Measurements from ENCODE around the gene ATAD3C. TPM values are rescaled to one million over a fixed set of nuclear protein-coding genes. Genes with fewer than 3 reads are reported as not detected.
"Not testable (repeated sequence)": the region's sequence is repeated elsewhere in the genome, so short reads cannot be mapped to it uniquely, and the experiment has no call there.

Gene ATAD3C
- total and polyA plus RNA-seq, 12 donors: 0.11 to 2.2 (median 0.78) TPM

GRCh38 chr1:1479547-1480487 lies 30.3 kb downstream of the ATAD3C start:
- DNase-seq (no peak), ATAC-seq (peak in 1 of 8 donors; percentile 12)
- intact Hi-C loops (cut with DNase I): no loop called here
- H3K4me1 ChIP-seq: no peaks in the 10 kb centered on the region
- WGBS, 2 donors: 95 to 96% methylated on average over 42 of the region's 42 CpGs
- no peak overlapping the region for H3K27ac ChIP-seq
- H3K27me3 ChIP-seq: no peaks in the 10 kb centered on the region
- H3K4me3 ChIP-seq: no peak overlapping the region
- H3K36me3 ChIP-seq: peaks cover 0 to 70% (median 39%) of the 10 kb centered on the region in 9 donors
- no peak for TF ChIP-seq CTCF (IDR thresholded peaks at IDR 0.05)
- H3K9me3 ChIP-seq: no peaks in the 10 kb centered on the region

GRCh38 chr1:1480488-1480867 lies 31.0 kb downstream of the ATAD3C start:
- WGBS, 2 donors: 96% methylated on average over 16 of the region's 16 CpGs

GRCh38 chr1:1481811-1482210 lies 32.3 kb downstream of the ATAD3C start:
- peaks cover 0 to 84% (median 52%) of the 10 kb centered on the region in 9 donors for H3K36me3 ChIP-seq
- not testable (repeated sequence) for H3K9me3 ChIP-seq, DNase-seq

More at GRCh38 chr1:1480488-1480867, 31.0 kb downstream of the ATAD3C start:
- DNase-seq; H3K9me3 ChIP-seq; H3K4me1 ChIP-seq; intact Hi-C loops (cut with DNase I); H3K27ac ChIP-seq; H3K4me3 ChIP-seq; H3K27me3 ChIP-seq; ATAC-seq: not testable (repeated sequence)
- H3K36me3 ChIP-seq: peaks cover 0 to 76% (median 45%) of the 10 kb centered on the region in 9 donors

GRCh38 chr1:1482856-1483255 lies 33.4 kb downstream of the ATAD3C start:
- no peaks in the 10 kb centered on the region for H3K9me3 ChIP-seq
- no peak for TF ChIP-seq CTCF (IDR thresholded peaks at IDR 0.05)
- H3K27me3 ChIP-seq: no peaks in the 10 kb centered on the region
- H3K36me3 ChIP-seq: peaks cover 0 to 86% (median 54%) of the 10 kb centered on the region in 9 donors
- no peak for ATAC-seq
- H3K4me3 ChIP-seq: no peak overlapping the region
- no peak for DNase-seq
- WGBS, 2 donors: 95 to 97% methylated on average over 14 of the region's 14 CpGs
- intact Hi-C loops (cut with DNase I): no loop called here
- H3K4me1 ChIP-seq: no peaks in the 10 kb centered on the region
- no peak overlapping the region for H3K27ac ChIP-seq

More at GRCh38 chr1:1481811-1482210, 32.3 kb downstream of the ATAD3C start:
- ATAC-seq; H3K4me1 ChIP-seq; intact Hi-C loops (cut with DNase I); H3K27ac ChIP-seq; H3K4me3 ChIP-seq; H3K27me3 ChIP-seq: not testable (repeated sequence)
- 98% methylated on average over 24 to 30 of the region's 30 CpGs for WGBS, 2 donors

GRCh38 chr1:1483714-1484113 lies 34.2 kb downstream of the ATAD3C start:
- H3K36me3 ChIP-seq: peaks cover 0 to 88% (median 56%) of the 10 kb centered on the region in 9 donors
- H3K27ac ChIP-seq: no peak overlapping the region
- WGBS, 2 donors: 94 to 97% methylated on average over 16 of the region's 16 CpGs
- ATAC-seq: no peak
- H3K4me1 ChIP-seq: no peaks in the 10 kb centered on the region
- H3K9me3 ChIP-seq: no peaks in the 10 kb centered on the region
- H3K4me3 ChIP-seq: no peak overlapping the region
- intact Hi-C loops (cut with DNase I): no loop called here
- H3K27me3 ChIP-seq: no peaks in the 10 kb centered on the region
- no peak for DNase-seq
- TF ChIP-seq CTCF (IDR thresholded peaks at IDR 0.05): no peak

- H3K27ac ChIP-seq; H3K4me1 ChIP-seq; H3K9me3 ChIP-seq; intact Hi-C loops (cut with DNase I); ATAC-seq; H3K27me3 ChIP-seq; H3K4me3 ChIP-seq; DNase-seq: not testable (repeated sequence)
- WGBS, 2 donors: 94 to 95% methylated on average over 36 to 40 of the region's 46 CpGs
- H3K36me3 ChIP-seq: peaks cover 0 to 91% (median 55%) of the 10 kb centered on the region in 9 donors
Observed at GRCh38 chr1:1484976-1485750, 35.7 kb downstream of the ATAD3C start.

- not testable (repeated sequence) for DNase-seq
- H3K36me3 ChIP-seq: peaks cover 0 to 91% (median 55%) of the 10 kb centered on the region in 9 donors
Observed at GRCh38 chr1:1485755-1486317, 36.3 kb downstream of the ATAD3C start.

More at GRCh38 chr1:1485755-1486317, 36.3 kb downstream of the ATAD3C start:
- H3K4me3 ChIP-seq; H3K27me3 ChIP-seq; H3K4me1 ChIP-seq; ATAC-seq; H3K27ac ChIP-seq; intact Hi-C loops (cut with DNase I); H3K9me3 ChIP-seq: not testable (repeated sequence)
- WGBS, 2 donors: 94 to 96% methylated on average over 28 to 30 of the region's 31 CpGs
